ENCODE results near the gene TMEM62. TPM values are rescaled to one million over a fixed set of nuclear protein-coding genes. Genes with fewer than 3 reads are reported as not detected.
"Not testable (repeated sequence)": the region's sequence is repeated elsewhere in the genome, so short reads cannot be mapped to it uniquely, and the experiment has no call there.

The TMEM62 gene
- total RNA-seq, 4 donors from 2014 or later: 37.1 to 50.0 (median 42.6) TPM

DNA sequence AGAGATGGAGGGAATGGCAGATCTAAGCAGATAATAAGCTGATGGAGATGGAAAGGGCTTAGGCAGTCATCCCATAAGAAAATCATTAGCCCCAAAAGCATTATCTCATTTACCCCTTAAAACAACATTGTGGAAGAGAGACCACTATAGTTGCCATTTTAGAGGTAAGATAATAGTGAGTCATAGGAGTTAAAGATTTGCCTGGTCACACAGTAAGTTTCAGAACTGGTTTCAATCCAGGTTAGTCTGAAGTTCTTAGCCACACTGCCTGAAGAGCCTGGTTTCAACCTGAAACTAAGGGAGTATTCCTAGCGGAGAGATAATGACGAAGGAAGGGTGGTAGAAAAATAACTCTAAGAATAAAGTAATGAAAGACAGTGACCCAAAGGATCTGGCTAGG lies 14.6 kb upstream of the TMEM62 start:
- no peaks in the 10 kb centered on the region for H3K9me3 ChIP-seq
- DNase-seq: no peak
- no peaks in the 10 kb centered on the region for H3K36me3 ChIP-seq
- TF ChIP-seq, protein P1, sequence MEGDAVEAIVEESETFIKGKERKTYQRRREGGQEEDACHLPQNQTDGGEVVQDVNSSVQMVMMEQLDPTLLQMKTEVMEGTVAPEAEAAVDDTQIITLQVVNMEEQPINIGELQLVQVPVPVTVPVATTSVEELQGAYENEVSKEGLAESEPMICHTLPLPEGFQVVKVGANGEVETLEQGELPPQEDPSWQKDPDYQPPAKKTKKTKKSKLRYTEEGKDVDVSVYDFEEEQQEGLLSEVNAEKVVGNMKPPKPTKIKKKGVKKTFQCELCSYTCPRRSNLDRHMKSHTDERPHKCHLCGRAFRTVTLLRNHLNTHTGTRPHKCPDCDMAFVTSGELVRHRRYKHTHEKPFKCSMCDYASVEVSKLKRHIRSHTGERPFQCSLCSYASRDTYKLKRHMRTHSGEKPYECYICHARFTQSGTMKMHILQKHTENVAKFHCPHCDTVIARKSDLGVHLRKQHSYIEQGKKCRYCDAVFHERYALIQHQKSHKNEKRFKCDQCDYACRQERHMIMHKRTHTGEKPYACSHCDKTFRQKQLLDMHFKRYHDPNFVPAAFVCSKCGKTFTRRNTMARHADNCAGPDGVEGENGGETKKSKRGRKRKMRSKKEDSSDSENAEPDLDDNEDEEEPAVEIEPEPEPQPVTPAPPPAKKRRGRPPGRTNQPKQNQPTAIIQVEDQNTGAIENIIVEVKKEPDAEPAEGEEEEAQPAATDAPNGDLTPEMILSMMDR (IDR thresholded peaks at IDR 0.05): no peak
- no peak for TF ChIP-seq POLR2A (IDR thresholded peaks at IDR 0.05)
- intact Hi-C loops (cut with DNase I): no loop called here
- peaks cover 0 to 6% of the 10 kb centered on the region in 2 donors for H3K4me1 ChIP-seq
- H3K27me3 ChIP-seq: no peaks in the 10 kb centered on the region
- 89 to 95% methylated on average over 2 of the region's 2 CpGs for WGBS, 2 donors
- no peak overlapping the region for H3K27ac ChIP-seq
- no peak overlapping the region for H3K4me3 ChIP-seq (replicated peaks in 1 of 3)

DNA sequence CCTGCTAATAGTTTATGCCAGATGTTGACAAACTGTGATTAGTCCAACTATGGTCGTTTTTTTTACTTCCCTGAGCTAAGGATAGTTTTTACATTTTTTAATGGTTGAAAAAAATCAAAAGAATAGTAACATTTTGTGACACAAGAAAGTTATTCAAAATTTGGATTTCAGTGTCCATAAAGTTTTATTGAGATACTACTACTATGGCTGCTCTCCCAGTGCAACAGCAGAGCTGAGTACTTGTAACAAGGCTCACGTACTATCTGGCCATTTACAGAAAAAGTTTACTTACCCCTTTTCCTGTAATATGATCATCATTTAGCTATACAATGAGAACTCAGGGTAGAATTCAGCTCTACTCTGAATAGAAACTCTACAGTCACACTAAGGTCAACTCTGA lies 11.5 kb upstream of the TMEM62 start:
- no peak overlapping the region for H3K27ac ChIP-seq
- no peaks in the 10 kb centered on the region for H3K27me3 ChIP-seq
- 63 to 81% methylated on average over 2 of the region's 2 CpGs for WGBS, 2 donors
- no peak overlapping the region for H3K4me3 ChIP-seq (replicated peaks in 1 of 3)
- H3K36me3 ChIP-seq: no peaks in the 10 kb centered on the region
- peaks cover 0 to 6% of the 10 kb centered on the region in 2 donors for H3K4me1 ChIP-seq
- no peak for TF ChIP-seq POLR2A (IDR thresholded peaks at IDR 0.05)
- TF ChIP-seq, protein P1 (IDR thresholded peaks at IDR 0.05): no peak
- intact Hi-C loops (cut with DNase I): no loop called here
- DNase-seq: no peak
- no peaks in the 10 kb centered on the region for H3K9me3 ChIP-seq

DNA sequence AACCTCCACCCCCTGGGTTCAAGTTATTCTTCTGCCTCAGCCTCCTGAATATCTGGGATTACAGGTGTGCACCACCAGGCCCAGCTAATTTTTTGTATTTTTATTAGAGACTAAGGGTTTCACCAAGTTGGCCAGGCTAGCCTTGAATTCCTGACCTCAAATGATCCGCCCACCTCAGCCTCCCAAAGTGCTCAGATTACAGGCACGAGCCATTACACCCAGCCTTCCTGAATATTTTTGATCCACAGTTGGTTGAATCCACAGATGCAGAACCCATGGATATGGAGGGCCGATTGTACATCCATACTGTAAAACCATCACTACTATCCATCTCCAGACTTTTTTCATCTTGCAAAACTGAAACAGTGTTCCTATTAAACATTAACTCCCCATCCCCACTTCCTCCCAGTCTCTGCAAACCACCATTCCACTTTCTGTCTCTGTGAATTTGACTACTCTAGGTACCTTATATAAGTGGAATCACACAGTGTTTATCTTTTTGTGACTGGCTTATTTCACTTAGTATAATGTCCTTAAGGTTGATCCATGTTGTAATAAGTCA lies 8.2 kb upstream of the TMEM62 start:
- Histone ChIP-seq H3K9me3 (no peaks in the 10 kb centered on the region), H3K36me3 (no peaks in the 10 kb centered on the region), H3K27me3 (no peaks in the 10 kb centered on the region), H3K4me1 (peaks cover 0 to 6% of the 10 kb centered on the region in 2 donors), H3K4me3 (replicated peaks in 1 of 3) (no peak overlapping the region), H3K27ac (no peak overlapping the region)
- TF ChIP-seq, protein P1 (IDR thresholded peaks at IDR 0.05): no peak
- no peak for TF ChIP-seq POLR2A (IDR thresholded peaks at IDR 0.05)
- DNase-seq: no peak
- WGBS, 2 donors: 71 to 82% methylated on average over 3 of the region's 3 CpGs
- intact Hi-C loops (cut with DNase I): no loop called here

DNA sequence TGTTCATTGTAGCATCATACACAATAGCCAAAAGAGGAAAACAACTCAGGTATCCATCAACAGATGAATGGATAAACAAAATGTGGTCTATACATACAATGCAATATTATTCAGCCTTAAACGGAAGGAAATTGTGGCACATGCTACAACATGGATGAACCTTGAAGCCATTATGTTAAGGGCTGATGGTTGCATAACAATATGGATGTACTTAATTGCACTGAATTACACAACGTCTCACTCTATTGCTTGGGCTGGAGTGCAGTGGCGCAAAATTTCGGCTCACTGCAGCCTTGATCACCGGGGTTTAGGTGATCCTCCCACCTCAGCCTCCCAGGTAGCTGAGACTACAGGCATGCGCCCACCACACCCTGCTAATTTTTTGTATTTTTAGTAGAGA lies 7.0 kb upstream of the TMEM62 start:
- WGBS, 2 donors: 93 to 94% methylated on average over 6 of the region's 6 CpGs
- TF ChIP-seq POLR2A (IDR thresholded peaks at IDR 0.05): no peak
- TF ChIP-seq, protein P1 (IDR thresholded peaks at IDR 0.05): no peak
- no peak overlapping the region for H3K27ac ChIP-seq
- peaks cover 0 to 6% of the 10 kb centered on the region in 2 donors for H3K4me1 ChIP-seq
- no peaks in the 10 kb centered on the region for H3K9me3 ChIP-seq
- H3K36me3 ChIP-seq: no peaks in the 10 kb centered on the region
- intact Hi-C loops (cut with DNase I): no loop called here
- DNase-seq: no peak
- H3K27me3 ChIP-seq: no peaks in the 10 kb centered on the region
- H3K4me3 ChIP-seq (replicated peaks in 1 of 3): no peak overlapping the region

DNA sequence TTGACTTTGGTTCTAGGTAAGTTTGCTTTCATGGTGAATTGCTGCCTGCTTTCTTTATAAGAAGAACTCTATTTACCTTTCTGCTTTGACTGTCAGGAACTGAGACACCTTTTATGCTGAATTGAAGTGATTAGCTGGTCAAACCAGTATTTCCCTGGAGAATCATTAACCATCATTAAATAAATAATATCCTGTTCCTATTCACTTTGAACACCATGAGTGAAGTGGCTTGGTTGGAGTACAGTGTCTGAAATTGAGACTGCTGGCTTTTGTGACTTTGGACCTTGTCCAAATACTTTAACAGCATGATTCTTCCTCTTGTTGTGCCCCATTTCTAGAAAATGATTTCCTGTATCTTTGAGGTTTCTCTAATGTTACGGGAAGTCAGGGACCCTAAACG lies 5.6 kb upstream of the TMEM62 start:
- no peaks in the 10 kb centered on the region for H3K27me3 ChIP-seq
- TF ChIP-seq, protein P1 (IDR thresholded peaks at IDR 0.05): no peak
- no peak for TF ChIP-seq POLR2A (IDR thresholded peaks at IDR 0.05)
- DNase-seq: no peak
- intact Hi-C loops (cut with DNase I): no loop called here
- H3K9me3 ChIP-seq: no peaks in the 10 kb centered on the region
- 89 to 90% methylated on average over 2 of the region's 2 CpGs for WGBS, 2 donors
- peaks cover 0 to under 1% of the 10 kb centered on the region in 2 donors for H3K4me1 ChIP-seq
- H3K4me3 ChIP-seq (replicated peaks in 1 of 3): no peak overlapping the region
- H3K27ac ChIP-seq: no peak overlapping the region
- H3K36me3 ChIP-seq: no peaks in the 10 kb centered on the region

DNA sequence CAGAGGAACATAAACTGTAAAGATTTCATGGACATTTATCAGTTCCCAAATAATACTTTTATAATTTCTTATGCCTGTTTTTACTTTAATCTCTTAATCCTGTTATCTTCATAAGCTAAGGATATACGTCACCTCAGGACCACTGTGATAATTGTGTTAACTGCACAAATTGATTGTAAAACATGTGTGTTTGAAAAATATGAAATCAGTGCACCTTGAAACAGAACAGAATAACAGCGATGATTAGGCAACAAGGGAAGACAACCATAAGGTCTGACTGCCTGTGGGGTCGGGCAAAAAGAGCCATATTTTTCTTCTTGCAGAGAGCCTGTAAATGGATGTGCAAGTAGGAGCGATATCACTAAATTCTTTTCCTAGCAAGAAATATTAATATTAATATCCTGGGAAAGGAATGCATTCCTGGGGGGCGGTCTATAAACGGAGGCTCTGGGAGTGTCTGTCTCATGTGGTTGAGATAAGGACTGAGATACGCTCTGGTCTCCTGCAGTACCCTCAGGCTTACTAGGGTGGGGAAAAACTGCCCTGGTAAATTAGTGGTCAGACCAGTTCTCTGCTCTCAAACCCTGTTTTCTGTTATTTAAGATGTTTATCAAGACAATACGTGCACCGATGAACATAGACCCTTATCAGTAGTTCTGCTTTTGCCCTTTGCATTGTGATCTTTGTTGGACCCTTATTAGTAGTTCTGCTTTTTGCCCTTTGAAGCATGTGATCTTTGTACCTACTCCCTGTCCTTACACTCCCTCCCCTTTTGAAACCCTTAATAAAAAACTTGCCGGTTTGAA lies 5.0 kb upstream of the TMEM62 start:
- H3K27ac ChIP-seq; DNase-seq; H3K4me1 ChIP-seq; H3K9me3 ChIP-seq; H3K27me3 ChIP-seq; H3K36me3 ChIP-seq; H3K4me3 ChIP-seq (replicated peaks in 1 of 3); intact Hi-C loops (cut with DNase I): not testable (repeated sequence)
- WGBS, 2 donors: 78 to 83% methylated on average over 10 of the region's 10 CpGs
